HepG2 (cell line): ENCODE measurements around the gene SCGB3A2. TPM values are rescaled to one million over a fixed set of nuclear protein-coding genes. Genes with fewer than 3 reads are reported as not detected.
A peak's percentile ranks its signal among the peaks of the same experiment; 100 is the strongest.

Source experiments
- ATAC-seq: fragments of 200-7000 bp; cut with Tn5 transposase; 3 replicates; pipeline ENCODE4 v1.9.1; 2020; ENCODE audit warnings: mild to moderate bottlenecking, moderate library complexity
- BruUV-seq: library from RNA; stranded (reverse); fragments of 400-500 nt; replicated peaks from 2 replicates; lab custom pipeline; 2021; lab: Mats Ljungman, UMichigan
- CTCF ChIA-PET: fragments of 300-600 bp; formaldehyde crosslinking; extraction: SDS; loops from one replicate; lab custom pipeline; 2021; ENCODE audit warnings: low total read pairs, inconsistent platforms, low intra/inter-chr PET ratio; lab: Yijun Ruan, JAX
- POLR2A ChIA-PET: fragments of 350-600 bp; sonication (Branson Sonifier 250); formaldehyde crosslinking; loops from one replicate; lab custom pipeline; 2020; ENCODE audit warnings: antibody characterized with exemption, inconsistent platforms; lab: Yijun Ruan, JAX
- DNase-seq: peaks from one replicate; pipeline ENCODE4 v3.0.0-alpha.2; 2015; ENCODE audit warnings: low spot score
- FAIRE-seq: peaks from 3 replicates; lab custom pipeline; 2011; peaks lifted over from hg19 to GRCh38; lab: Jason Lieb, UNC
- H2AFZ ChIP-seq: one replicate; pipeline ENCODE4 v1.6.1; 2011; ENCODE audit warnings: low read length, inconsistent platforms
- H3K27ac ChIP-seq: fragments of 300-600 bp; 3 replicates; pipeline ENCODE4 v1.8.0; 2011; ENCODE audit warnings: mixed run types, mild to moderate bottlenecking, mixed read lengths, low read length, inconsistent platforms; ENCODE audit not compliant: insufficient read depth; ENCODE audit errors: extremely low read length
- H3K27me3 ChIP-seq, 2 experiments: fragments of 200-600 bp in 1 of 2; 2 replicates in 1 of 2; 3 replicates in 1 of 2; pipeline versions ENCODE4 v1.6.0 to v1.8.0; 2011; ENCODE audit warnings: low read length in 2 of 2, mild to moderate bottlenecking in 2 of 2, moderate library complexity in 2 of 2, inconsistent platforms in 1 of 2; ENCODE audit not compliant: insufficient read depth in 2 of 2, control insufficient read depth in 1 of 2
- H3K36me3 ChIP-seq, 2 experiments: fragments of 200-600 bp in 1 of 2; replicated peaks in 1 of 2; 2 replicates in 1 of 2; 3 replicates in 1 of 2; pipeline versions ENCODE4 v1.5.1 to v1.8.0; 2011; ENCODE audit warnings: low read length in 2 of 2, inconsistent platforms in 1 of 2; ENCODE audit not compliant: insufficient read depth in 2 of 2, control insufficient read depth in 1 of 2
- H3K4me1 ChIP-seq: 2 replicates; pipeline ENCODE4 v1.5.1; 2012; ENCODE audit warnings: low read length, inconsistent platforms; ENCODE audit not compliant: insufficient read depth
- H3K4me2 ChIP-seq: 2 replicates; pipeline ENCODE4 v1.6.0; 2011; ENCODE audit warnings: low read depth, low read length, inconsistent platforms
- H3K4me3 ChIP-seq, 3 experiments: fragments of 200-600 bp in 1 of 3; sonication (generic), shearing (Covaris generic) in 1 of 3; replicated peaks in 1 of 3; 2 replicates each; pipeline ENCODE4 v1.5.1; 2011 to 2016; ENCODE audit warnings: low read length in 3 of 3, inconsistent platforms in 2 of 3, low read depth in 2 of 3, mild to moderate bottlenecking in 2 of 3, control low read depth in 1 of 3, mixed read lengths in 1 of 3; ENCODE audit not compliant: insufficient read depth in 1 of 3
- H3K79me2 ChIP-seq: one replicate; pipeline ENCODE4 v1.6.1; 2011; ENCODE audit warnings: low read length, inconsistent platforms; ENCODE audit not compliant: insufficient read depth
- H3K9ac ChIP-seq: 2 replicates; pipeline ENCODE4 v1.6.0; 2011; ENCODE audit warnings: mild to moderate bottlenecking, low read depth, low read length, inconsistent platforms; ENCODE audit not compliant: insufficient read depth
- H3K9me3 ChIP-seq: 2 replicates; pipeline ENCODE4 v1.5.1; 2012; ENCODE audit warnings: mild to moderate bottlenecking, low read length
- H4K20me1 ChIP-seq: 2 replicates; pipeline ENCODE4 v1.6.0; 2011; ENCODE audit warnings: inconsistent platforms, mild to moderate bottlenecking, low read length, moderate library complexity; ENCODE audit not compliant: insufficient read depth
- STAG1 ChIP-seq: sonication (generic); formaldehyde crosslinking; IDR thresholded peaks from 2 replicates; pipeline ENCODE4 v1.4.0; 2020; ENCODE audit warnings: missing genetic modification reagents
- ZNF766 ChIP-seq: sonication (generic); formaldehyde crosslinking; IDR thresholded peaks from 2 replicates; pipeline ENCODE4 v1.5.0; 2020; ENCODE audit warnings: missing genetic modification reagents, borderline replicate concordance
- WGBS: methylation state at CpG from one replicate; pipeline ENCODE4 v1.1.6; 2017; ENCODE audit warnings: low lambda C conversion rate; 5-methylcytosine and 5-hydroxymethylcytosine counted together
- in situ Hi-C: cut with HindIII; loops from 2 replicates; pipeline ENCODE4 v1.10.0; 2017; ENCODE audit warnings: low pct_unique_long_range_greater_than_20kb; ENCODE audit not compliant: extremely low pct_ligation_motif_present
- intact Hi-C: fragments of 100-400 bp; cut with micrococcal nuclease; formaldehyde crosslinking; loops from one replicate; pipeline ENCODE4 v1.10.0; 2022; ENCODE audit not compliant: unreplicated experiment
- polyA plus RNA-seq, 8 experiments: library from polyadenylated mRNA; depleted of rRNA in 3 of 8; stranded (reverse) in 7 of 8; unstranded in 1 of 8; fragments of >200 nt; fragmentation: Illumina TruSeq in 4 of 8; extraction: Trizol in 4 of 8; gene quantifications; 2 replicates each; pipeline versions ENCODE4 v1.2.1 to v1.2.3, GENCODE V29; 2011 to 2016; ENCODE audit warnings: low read depth in 4 of 8, missing spikeins in 1 of 8, mixed read lengths in 1 of 8; ENCODE audit not compliant: insufficient read depth in 1 of 8
- total RNA-seq, 5 experiments: library from RNA; depleted of rRNA; stranded (reverse); fragments of >200 nt; fragmentation: Illumina TruSeq; extraction: Trizol; gene quantifications; 2 replicates each; pipeline ENCODE4 v1.2.3, GENCODE V29; 2016; ENCODE audit warnings: low read depth in 1 of 5
- TF ChIP-seq, protein P1 (sequence below): IDR thresholded peaks from 2 replicates; pipeline ENCODE4 v1.4.0; 2020; ENCODE audit warnings: mild to moderate bottlenecking, missing genetic modification reagents
- TF ChIP-seq, protein P2 (sequence below): sonication (generic); formaldehyde crosslinking; IDR thresholded peaks from 2 replicates; pipeline ENCODE4 v1.5.0; 2020; ENCODE audit warnings: mild to moderate bottlenecking, missing genetic modification reagents, moderate library complexity

The SCGB3A2 gene
- total and polyA plus RNA-seq, 2 of the 13 experiments (the other 11 are each of a cell fraction or from before 2014, with no cell fraction given): not detected

DNA sequence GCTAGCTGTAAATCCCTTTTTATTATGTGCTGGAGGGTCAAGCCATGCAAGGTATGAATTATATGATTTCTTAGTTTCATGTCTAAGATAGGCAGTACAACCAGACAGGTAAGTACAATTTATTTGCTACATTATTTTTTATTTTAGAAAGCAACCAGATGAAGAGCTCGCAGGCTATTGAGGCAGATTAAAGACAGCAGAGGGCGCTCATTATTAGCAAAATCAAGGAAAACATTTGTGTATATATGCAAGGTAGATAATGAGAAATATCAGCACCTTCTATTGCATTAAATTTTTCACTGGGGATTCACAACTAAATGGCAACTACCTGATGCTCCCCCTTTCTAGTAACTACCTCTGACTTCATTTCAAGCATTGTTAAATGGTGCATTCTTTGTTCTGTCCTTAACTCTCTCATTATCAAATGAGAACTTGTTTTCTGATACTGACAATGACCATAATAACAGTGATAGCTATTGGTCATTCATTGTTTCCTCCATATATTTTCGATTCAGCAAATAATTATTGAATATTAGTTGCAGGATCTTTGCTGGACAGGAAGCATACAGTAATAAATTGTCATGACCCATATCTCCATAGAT, 8.6 kb downstream of the SCGB3A2 start:
- H4K20me1 ChIP-seq: no peaks in the 10 kb centered on the region
- in situ Hi-C loops: no loop called here
- DNase-seq (peak; percentile 3), FAIRE-seq (no peak), ATAC-seq (no peak)
- no peak overlapping the region for H3K9ac ChIP-seq
- no peaks in the 10 kb centered on the region for H3K79me2 ChIP-seq
- WGBS: 0% methylated on average over 3 of the region's 3 CpGs
- no peaks in the 10 kb centered on the region for H3K36me3 ChIP-seq
- no peak overlapping the region for H3K4me3 ChIP-seq
- CTCF ChIA-PET: interaction anchor here (1.1 kb wide), 2 partner anchors 48 to 844 kb away, joined by 3 to 4 read pairs; no protein-coding TSS in a partner anchor
- no TSS peak for BruUV-seq
- no peak overlapping the region for H2AFZ ChIP-seq
- H3K27ac ChIP-seq: no peak overlapping the region
- H3K4me1 ChIP-seq: no peaks in the 10 kb centered on the region
- POLR2A ChIA-PET: no interaction called here
- no peaks in the 10 kb centered on the region for H3K9me3 ChIP-seq
- no peaks in the 10 kb centered on the region for H3K27me3 ChIP-seq
- TF ChIP-seq STAG1 (peak; percentile 18; the same call in 1 of the 2 replicates), ZNF766 (CRISPR knock-in tag) (no peak)
- TF ChIP-seq, protein P1, sequence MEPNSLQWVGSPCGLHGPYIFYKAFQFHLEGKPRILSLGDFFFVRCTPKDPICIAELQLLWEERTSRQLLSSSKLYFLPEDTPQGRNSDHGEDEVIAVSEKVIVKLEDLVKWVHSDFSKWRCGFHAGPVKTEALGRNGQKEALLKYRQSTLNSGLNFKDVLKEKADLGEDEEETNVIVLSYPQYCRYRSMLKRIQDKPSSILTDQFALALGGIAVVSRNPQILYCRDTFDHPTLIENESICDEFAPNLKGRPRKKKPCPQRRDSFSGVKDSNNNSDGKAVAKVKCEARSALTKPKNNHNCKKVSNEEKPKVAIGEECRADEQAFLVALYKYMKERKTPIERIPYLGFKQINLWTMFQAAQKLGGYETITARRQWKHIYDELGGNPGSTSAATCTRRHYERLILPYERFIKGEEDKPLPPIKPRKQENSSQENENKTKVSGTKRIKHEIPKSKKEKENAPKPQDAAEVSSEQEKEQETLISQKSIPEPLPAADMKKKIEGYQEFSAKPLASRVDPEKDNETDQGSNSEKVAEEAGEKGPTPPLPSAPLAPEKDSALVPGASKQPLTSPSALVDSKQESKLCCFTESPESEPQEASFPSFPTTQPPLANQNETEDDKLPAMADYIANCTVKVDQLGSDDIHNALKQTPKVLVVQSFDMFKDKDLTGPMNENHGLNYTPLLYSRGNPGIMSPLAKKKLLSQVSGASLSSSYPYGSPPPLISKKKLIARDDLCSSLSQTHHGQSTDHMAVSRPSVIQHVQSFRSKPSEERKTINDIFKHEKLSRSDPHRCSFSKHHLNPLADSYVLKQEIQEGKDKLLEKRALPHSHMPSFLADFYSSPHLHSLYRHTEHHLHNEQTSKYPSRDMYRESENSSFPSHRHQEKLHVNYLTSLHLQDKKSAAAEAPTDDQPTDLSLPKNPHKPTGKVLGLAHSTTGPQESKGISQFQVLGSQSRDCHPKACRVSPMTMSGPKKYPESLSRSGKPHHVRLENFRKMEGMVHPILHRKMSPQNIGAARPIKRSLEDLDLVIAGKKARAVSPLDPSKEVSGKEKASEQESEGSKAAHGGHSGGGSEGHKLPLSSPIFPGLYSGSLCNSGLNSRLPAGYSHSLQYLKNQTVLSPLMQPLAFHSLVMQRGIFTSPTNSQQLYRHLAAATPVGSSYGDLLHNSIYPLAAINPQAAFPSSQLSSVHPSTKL: no peak
- TF ChIP-seq, protein P2, sequence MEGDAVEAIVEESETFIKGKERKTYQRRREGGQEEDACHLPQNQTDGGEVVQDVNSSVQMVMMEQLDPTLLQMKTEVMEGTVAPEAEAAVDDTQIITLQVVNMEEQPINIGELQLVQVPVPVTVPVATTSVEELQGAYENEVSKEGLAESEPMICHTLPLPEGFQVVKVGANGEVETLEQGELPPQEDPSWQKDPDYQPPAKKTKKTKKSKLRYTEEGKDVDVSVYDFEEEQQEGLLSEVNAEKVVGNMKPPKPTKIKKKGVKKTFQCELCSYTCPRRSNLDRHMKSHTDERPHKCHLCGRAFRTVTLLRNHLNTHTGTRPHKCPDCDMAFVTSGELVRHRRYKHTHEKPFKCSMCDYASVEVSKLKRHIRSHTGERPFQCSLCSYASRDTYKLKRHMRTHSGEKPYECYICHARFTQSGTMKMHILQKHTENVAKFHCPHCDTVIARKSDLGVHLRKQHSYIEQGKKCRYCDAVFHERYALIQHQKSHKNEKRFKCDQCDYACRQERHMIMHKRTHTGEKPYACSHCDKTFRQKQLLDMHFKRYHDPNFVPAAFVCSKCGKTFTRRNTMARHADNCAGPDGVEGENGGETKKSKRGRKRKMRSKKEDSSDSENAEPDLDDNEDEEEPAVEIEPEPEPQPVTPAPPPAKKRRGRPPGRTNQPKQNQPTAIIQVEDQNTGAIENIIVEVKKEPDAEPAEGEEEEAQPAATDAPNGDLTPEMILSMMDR: peak; percentile 28; the same call in 1 of the 2 replicates
- H3K4me2 ChIP-seq: no peak overlapping the region
- intact Hi-C loops: loop anchor here (1.0 kb wide), 1 partner anchor 48 kb away; no protein-coding TSS in a partner anchor
